ENCODE results near the gene PHC1. TPM values are rescaled to one million over a fixed set of nuclear protein-coding genes. Genes with fewer than 3 reads are reported as not detected.

PHC1 gene
- polyA plus RNA-seq, 1 donor (not counting 4 experiments of a cell fraction or from before 2014, with no cell fraction given), result 11.0 TPM

DNA sequence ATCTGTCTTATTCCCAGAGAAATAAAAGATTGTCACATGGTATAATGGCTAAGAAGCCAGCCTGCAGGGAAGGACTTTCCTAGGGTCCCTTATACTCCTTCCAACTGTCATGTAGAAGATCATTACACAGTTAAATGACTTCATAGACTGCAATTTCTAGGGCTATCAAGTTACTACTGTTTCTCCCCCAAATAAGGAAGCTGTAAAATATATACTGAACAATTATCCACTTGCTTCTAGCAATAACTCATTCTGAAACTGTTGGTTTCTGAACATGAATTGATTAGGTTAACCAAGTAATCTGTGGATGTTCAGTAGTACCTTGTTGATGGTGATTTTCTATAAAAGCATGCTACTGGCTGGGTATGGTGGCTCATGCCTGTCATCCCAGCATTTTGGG, 47.3 kb upstream of the PHC1 start:
- Histone ChIP-seq H3K36me3 (ENCODE audit: control insufficient read depth in 2 of 2, extremely low read depth in 1 of 2, insufficient read depth in 2 of 2, low read length in 2 of 2) (peaks cover 0 to 4% of the 10 kb centered on the region in 2 experiments), H3K27ac (ENCODE audit: control insufficient read depth, insufficient read depth, low read length) (no peak overlapping the region), H2AFZ (ENCODE audit: control insufficient read depth, low read length) (no peak overlapping the region), H3K9ac (ENCODE audit: control insufficient read depth, extremely low read depth, insufficient read depth, low read length) (no peak overlapping the region), H3K9me1 (ENCODE audit: control insufficient read depth, extremely low read depth, insufficient read depth, low read length) (no peaks in the 10 kb centered on the region), H3K4me1 (ENCODE audit: control insufficient read depth, extremely low read depth, insufficient read depth, low read length) (no peaks in the 10 kb centered on the region), H3K79me2 (ENCODE audit: control insufficient read depth, insufficient read depth, low read length) (no peaks in the 10 kb centered on the region), H3K27me3 (ENCODE audit: control insufficient read depth, extremely low read depth, insufficient read depth, low read length) (no peaks in the 10 kb centered on the region), H3K9me3 (ENCODE audit: control insufficient read depth, low read depth, low read length) (no peaks in the 10 kb centered on the region), H3K4me3 (ENCODE audit: control insufficient read depth in 2 of 3, extremely low read depth in 1 of 3, insufficient read depth in 2 of 3, low read depth in 1 of 3, low read length in 3 of 3) (no peak overlapping the region), H3K4me2 (ENCODE audit: control insufficient read depth, extremely low read depth, insufficient read depth, low read depth, low read length) (no peak overlapping the region), H4K20me1 (ENCODE audit: control insufficient read depth, extremely low read depth, insufficient read depth, low read length) (no peaks in the 10 kb centered on the region)
- dilution Hi-C loops (cut with MboI; ENCODE audit: extremely low pct_ligation_motif_present, low sequenced_read_pairs), result no loop called here
- no peak for FAIRE-seq
- no peak for TF ChIP-seq EZH2 (IDR thresholded peaks at IDR 0.05; ENCODE audit: low read length)
- TF ChIP-seq, protein P1, sequence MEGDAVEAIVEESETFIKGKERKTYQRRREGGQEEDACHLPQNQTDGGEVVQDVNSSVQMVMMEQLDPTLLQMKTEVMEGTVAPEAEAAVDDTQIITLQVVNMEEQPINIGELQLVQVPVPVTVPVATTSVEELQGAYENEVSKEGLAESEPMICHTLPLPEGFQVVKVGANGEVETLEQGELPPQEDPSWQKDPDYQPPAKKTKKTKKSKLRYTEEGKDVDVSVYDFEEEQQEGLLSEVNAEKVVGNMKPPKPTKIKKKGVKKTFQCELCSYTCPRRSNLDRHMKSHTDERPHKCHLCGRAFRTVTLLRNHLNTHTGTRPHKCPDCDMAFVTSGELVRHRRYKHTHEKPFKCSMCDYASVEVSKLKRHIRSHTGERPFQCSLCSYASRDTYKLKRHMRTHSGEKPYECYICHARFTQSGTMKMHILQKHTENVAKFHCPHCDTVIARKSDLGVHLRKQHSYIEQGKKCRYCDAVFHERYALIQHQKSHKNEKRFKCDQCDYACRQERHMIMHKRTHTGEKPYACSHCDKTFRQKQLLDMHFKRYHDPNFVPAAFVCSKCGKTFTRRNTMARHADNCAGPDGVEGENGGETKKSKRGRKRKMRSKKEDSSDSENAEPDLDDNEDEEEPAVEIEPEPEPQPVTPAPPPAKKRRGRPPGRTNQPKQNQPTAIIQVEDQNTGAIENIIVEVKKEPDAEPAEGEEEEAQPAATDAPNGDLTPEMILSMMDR (optimal IDR thresholded peaks at IDR 0.05 in 1 of 3, IDR thresholded peaks at IDR 0.05 in 1 of 3, conservative IDR thresholded peaks at IDR 0.05 in 1 of 3; ENCODE audit: extremely low read depth in 1 of 3, insufficient read depth in 2 of 3, low read length in 3 of 3), result no peak
- DNase-seq (ENCODE audit: low read depth, low spot score), result no peak

DNA sequence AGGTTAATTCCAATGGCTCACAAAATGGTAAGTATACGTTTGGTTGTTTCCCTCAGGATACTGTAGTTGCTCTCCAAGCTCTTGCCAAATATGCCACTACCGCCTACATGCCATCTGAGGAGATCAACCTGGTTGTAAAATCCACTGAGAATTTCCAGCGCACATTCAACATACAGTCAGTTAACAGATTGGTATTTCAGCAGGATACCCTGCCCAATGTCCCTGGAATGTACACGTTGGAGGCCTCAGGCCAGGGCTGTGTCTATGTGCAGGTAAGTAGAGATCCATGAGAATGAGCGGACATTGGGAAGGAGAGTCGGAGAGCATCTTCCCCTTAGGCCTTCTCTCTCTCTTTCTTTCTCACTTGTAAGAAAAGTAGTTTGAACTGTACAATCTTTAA, 46.5 kb upstream of the PHC1 start:
- H3K4me2 ChIP-seq (ENCODE audit: control insufficient read depth, extremely low read depth, insufficient read depth, low read depth, low read length), result no peak overlapping the region
- peaks cover 0 to 3% of the 10 kb centered on the region in 2 experiments for H3K36me3 ChIP-seq (ENCODE audit: control insufficient read depth in 2 of 2, extremely low read depth in 1 of 2, insufficient read depth in 2 of 2, low read length in 2 of 2)
- DNase-seq (ENCODE audit: low read depth, low spot score), result no peak
- H3K9me3 ChIP-seq (ENCODE audit: control insufficient read depth, low read depth, low read length), result no peaks in the 10 kb centered on the region
- no peaks in the 10 kb centered on the region for H3K79me2 ChIP-seq (ENCODE audit: control insufficient read depth, insufficient read depth, low read length)
- H4K20me1 ChIP-seq (ENCODE audit: control insufficient read depth, extremely low read depth, insufficient read depth, low read length), result no peaks in the 10 kb centered on the region
- TF ChIP-seq, protein P1 (optimal IDR thresholded peaks at IDR 0.05 in 1 of 3, IDR thresholded peaks at IDR 0.05 in 1 of 3, conservative IDR thresholded peaks at IDR 0.05 in 1 of 3; ENCODE audit: extremely low read depth in 1 of 3, insufficient read depth in 2 of 3, low read length in 3 of 3), result no peak
- no peak for TF ChIP-seq EZH2 (IDR thresholded peaks at IDR 0.05; ENCODE audit: low read length)
- no peak for FAIRE-seq
- dilution Hi-C loops (cut with MboI; ENCODE audit: extremely low pct_ligation_motif_present, low sequenced_read_pairs), result no loop called here
- no peak overlapping the region for H3K4me3 ChIP-seq (ENCODE audit: control insufficient read depth in 2 of 3, extremely low read depth in 1 of 3, insufficient read depth in 2 of 3, low read depth in 1 of 3, low read length in 3 of 3)
- no peak overlapping the region for H3K27ac ChIP-seq (ENCODE audit: control insufficient read depth, insufficient read depth, low read length)
- H3K27me3 ChIP-seq (ENCODE audit: control insufficient read depth, extremely low read depth, insufficient read depth, low read length), result no peaks in the 10 kb centered on the region
- no peaks in the 10 kb centered on the region for H3K9me1 ChIP-seq (ENCODE audit: control insufficient read depth, extremely low read depth, insufficient read depth, low read length)
- H2AFZ ChIP-seq (ENCODE audit: control insufficient read depth, low read length), result no peak overlapping the region
- no peaks in the 10 kb centered on the region for H3K4me1 ChIP-seq (ENCODE audit: control insufficient read depth, extremely low read depth, insufficient read depth, low read length)
- H3K9ac ChIP-seq (ENCODE audit: control insufficient read depth, extremely low read depth, insufficient read depth, low read length), result no peak overlapping the region

Measured in keratinocyte (primary cell).